Right cardiac atrium (tissue), 5 donors: ENCODE results near the gene NRP2. TPM values are rescaled to one million over a fixed set of nuclear protein-coding genes. Genes with fewer than 3 reads are reported as not detected.

ENCODE experiments used
- ATAC-seq, 2 donors: fragments of 200-7000 bp; cut with Tn5 transposase; one replicate each; pipeline versions ENCODE4 v1.8.0 to v1.9.1; 2020; ENCODE audit warnings: moderate library complexity in 2 of 2, mild to moderate bottlenecking in 1 of 2
- DNase-seq, 3 donors: peaks; one replicate each; pipeline ENCODE4 v3.0.0-alpha.2; 2020
- H3K27ac ChIP-seq: one replicate; pipeline ENCODE4 v1.5.1; 2013; ENCODE audit warnings: mild to moderate bottlenecking, low read length, control low read depth, moderate library complexity
- H3K27me3 ChIP-seq: one replicate; pipeline ENCODE4 v1.6.1; 2013; ENCODE audit not compliant: control insufficient read depth, insufficient read depth
- H3K4me1 ChIP-seq: one replicate; pipeline ENCODE4 v1.6.1; 2013; ENCODE audit warnings: low read length; ENCODE audit not compliant: control insufficient read depth, insufficient read depth
- H3K4me3 ChIP-seq: one replicate; pipeline ENCODE4 v1.5.1; 2013; ENCODE audit warnings: low read length, control low read depth
- H3K9me3 ChIP-seq: one replicate; pipeline ENCODE4 v1.6.1; 2013; ENCODE audit warnings: low read length; ENCODE audit not compliant: control insufficient read depth
- WGBS: extraction: QIAGEN DNeasy Blood & Tissue Kit; methylation state at CpG from one replicate; pipeline ENCODE4 v1.1.7; 2013; 5-methylcytosine and 5-hydroxymethylcytosine counted together
- intact Hi-C, 4 donors: fragments of 100-400 bp; cut with DNase I; formaldehyde crosslinking; loops; one replicate each; pipeline versions ENCODE4 v1.11.0 to v1.14.0; 2022 to 2023
- polyA plus RNA-seq: library from polyadenylated mRNA; stranded (reverse); fragments of 200-250 nt; gene quantifications from one replicate; pipeline ENCODE4 v1.2.3, GENCODE V29; 2013
- total RNA-seq, 4 donors: library from RNA; stranded (reverse); fragmentation: NEBNext Ultra II Directional; extraction: Animal tissue kit (Norgen Biotek cat#: 25700); gene quantifications; one replicate each; pipeline ENCODE4 v1.2.1, GENCODE V29; 2021
- donor health status: healthy with polysubstance abuse.
- donor health status: DM: no; HTN: yes; CAD: no.
- donor health status: DM: no; HTN: no; CAD: no.
- donor health status: DM: no; HTN: yes; CAD: no; lungs with severe emphysema.
- donor health status: DM: yes; HTN: yes; CAD: no.

Gene NRP2
- total and polyA plus RNA-seq, 5 donors = 5.7 to 11.1 (median 9.5) TPM

GRCh38 chr2:205700331-205701132, 18.2 kb downstream of the NRP2 start:
- Histone ChIP-seq H3K4me3 (no peak overlapping the region), H3K27me3 (no peaks in the 10 kb centered on the region), H3K9me3 (no peaks in the 10 kb centered on the region), H3K4me1 (peaks cover 17% of the 10 kb centered on the region), H3K27ac (peak overlapping the region; percentile 66)
- intact Hi-C loops = no loop called here
- DNase-seq = peak in 1 of 3 donors; percentile 54
- WGBS = 70% methylated on average over 12 of the region's 12 CpGs
- ATAC-seq = peak; percentile 17 to 48

- WGBS = 86% methylated on average over 1 of the region's 1 CpG
- Histone ChIP-seq H3K27ac (no peak overlapping the region), H3K4me3 (no peak overlapping the region), H3K4me1 (peaks cover 15% of the 10 kb centered on the region), H3K27me3 (no peaks in the 10 kb centered on the region), H3K9me3 (no peaks in the 10 kb centered on the region)
- intact Hi-C loops = no loop called here
- no peak for ATAC-seq
- no peak for DNase-seq
These were observed 19.2 kb downstream of the NRP2 start for GRCh38 chr2:205701509-205701908.

- Histone ChIP-seq H3K27me3 (no peaks in the 10 kb centered on the region), H3K4me1 (peaks cover 15% of the 10 kb centered on the region), H3K4me3 (no peak overlapping the region), H3K27ac (no peak overlapping the region), H3K9me3 (no peaks in the 10 kb centered on the region)
- WGBS = 51% methylated on average over 1 of the region's 1 CpG
- intact Hi-C loops = no loop called here
- no peak for DNase-seq
- no peak for ATAC-seq
These were observed 20.3 kb downstream of the NRP2 start for GRCh38 chr2:205702576-205702975.

- H3K27me3 ChIP-seq = no peaks in the 10 kb centered on the region
- H3K27ac ChIP-seq = peak overlapping the region; percentile 18
- ATAC-seq (no peak), DNase-seq (no peak)
- intact Hi-C loops = no loop called here
- no peak overlapping the region for H3K4me3 ChIP-seq
- WGBS = 82% methylated on average over 8 of the region's 8 CpGs
- H3K9me3 ChIP-seq = no peaks in the 10 kb centered on the region
- H3K4me1 ChIP-seq = peaks cover 15% of the 10 kb centered on the region
These were observed 21.3 kb downstream of the NRP2 start for GRCh38 chr2:205703471-205704126.

GRCh38 chr2:205704127-205704741, 21.9 kb downstream of the NRP2 start:
- intact Hi-C loops = no loop called here
- Histone ChIP-seq H3K4me3 (no peak overlapping the region), H3K4me1 (peaks cover 15% of the 10 kb centered on the region), H3K27me3 (no peaks in the 10 kb centered on the region), H3K27ac (peak overlapping the region; percentile 18), H3K9me3 (no peaks in the 10 kb centered on the region)
- DNase-seq (peak in 2 of 3 donors; percentile 41 to 85), ATAC-seq (peak; percentile 21 to 49)
- WGBS = 42% methylated on average over 9 of the region's 9 CpGs

- intact Hi-C loops = no loop called here
- no peaks in the 10 kb centered on the region for H3K9me3 ChIP-seq
- H3K27ac ChIP-seq = peak overlapping the region; percentile 28
- H3K27me3 ChIP-seq = no peaks in the 10 kb centered on the region
- ATAC-seq (no peak), DNase-seq (no peak)
- no peak overlapping the region for H3K4me3 ChIP-seq
- H3K4me1 ChIP-seq = peaks cover 15% of the 10 kb centered on the region
- WGBS = 76% methylated on average over 16 of the region's 16 CpGs
These were observed 23.4 kb downstream of the NRP2 start for GRCh38 chr2:205705511-205706349.

- H3K27me3 ChIP-seq = no peaks in the 10 kb centered on the region
- H3K9me3 ChIP-seq = no peaks in the 10 kb centered on the region
- ATAC-seq = peak; percentile 82 to 91
- intact Hi-C loops = no loop called here
- peak; percentile 77 to 87 (median 86) for DNase-seq
- peaks cover 15% of the 10 kb centered on the region for H3K4me1 ChIP-seq
- 27% methylated on average over 10 of the region's 10 CpGs for WGBS
- no peak overlapping the region for H3K4me3 ChIP-seq
- peak overlapping the region; percentile 85 for H3K27ac ChIP-seq
These were observed 24.6 kb downstream of the NRP2 start for GRCh38 chr2:205706769-205707381.

GRCh38 chr2:205708231-205708631, 25.9 kb downstream of the NRP2 start:
- peak in 1 of 3 donors; percentile 63 for DNase-seq
- Histone ChIP-seq H3K4me1 (peaks cover 8% of the 10 kb centered on the region), H3K27me3 (no peaks in the 10 kb centered on the region), H3K4me3 (no peak overlapping the region), H3K27ac (peak overlapping the region; percentile 48), H3K9me3 (no peaks in the 10 kb centered on the region)
- ATAC-seq = peak; percentile 51 to 69
- 43% methylated on average over 11 of the region's 11 CpGs for WGBS
- intact Hi-C loops = no loop called here

- Histone ChIP-seq H3K4me1 (peaks cover 1% of the 10 kb centered on the region), H3K27ac (no peak overlapping the region), H3K4me3 (no peak overlapping the region), H3K9me3 (no peaks in the 10 kb centered on the region), H3K27me3 (no peaks in the 10 kb centered on the region)
- DNase-seq (no peak), ATAC-seq (no peak)
- 88% methylated on average over 4 of the region's 4 CpGs for WGBS
- intact Hi-C loops = no loop called here
These were observed 27.0 kb downstream of the NRP2 start for GRCh38 chr2:205709319-205709718.

- Histone ChIP-seq H3K9me3 (no peaks in the 10 kb centered on the region), H3K27ac (no peak overlapping the region), H3K4me3 (no peak overlapping the region), H3K27me3 (no peaks in the 10 kb centered on the region), H3K4me1 (peaks cover 4% of the 10 kb centered on the region)
- intact Hi-C loops = no loop called here
- DNase-seq (no peak), ATAC-seq (no peak)
- WGBS = 43% methylated on average over 1 of the region's 1 CpG
These were observed 30.2 kb downstream of the NRP2 start for GRCh38 chr2:205712508-205712907.
